Esophagus squamous epithelium (tissue), 4 donors: ENCODE data around the gene APBB1IP.

Experiments
- CTCF ChIP-seq, 6 experiments: fragments of 450-650 bp in 4 of 6; fragments of 200-600 bp in 2 of 6; sonication (generic) in 2 of 6; IDR thresholded peaks; one replicate each; pipeline ENCODE4 v1.5.1; 2016 to 2019; ENCODE audit warnings: antibody characterized with exemption in 6 of 6, mild to moderate bottlenecking in 4 of 6, moderate library complexity in 4 of 6
- POLR2A ChIP-seq, 4 donors: fragments of 450-650 bp; IDR thresholded peaks; one replicate each; pipeline ENCODE4 v1.6.1; 2017; ENCODE audit warnings: antibody characterized with exemption in 4 of 4, mild to moderate bottlenecking in 4 of 4, moderate library complexity in 3 of 4

GRCh38 chr10:26413375-26413774 lies 24.8 kb upstream of the APBB1IP start:
- TF ChIP-seq CTCF (IDR thresholded peaks at IDR 0.05) (no peak), POLR2A (IDR thresholded peaks at IDR 0.05) (no peak)
